ENCODE data around the gene PRKCD.

- TF ChIP-seq CTCF (IDR thresholded peaks at IDR 0.05): no peak
- TF ChIP-seq POLR2A (IDR thresholded peaks at IDR 0.05): no peak
Observed at GRCh38 chr3:53175613-53176540, 14.9 kb downstream of the PRKCD start.

All from sigmoid colon (tissue), 3 donors.